CD4-positive, alpha-beta T cell treated with Interleukin-2 at 100 ng/mL for 4 hours (primary cell): ENCODE measurements around the gene MRTFA.

ENCODE experiments used
- DNase-seq: peaks from one replicate; pipeline ENCODE4 v3.0.0-alpha.2; 2020; ENCODE audit warnings: low spot score

The MRTFA gene

DNA sequence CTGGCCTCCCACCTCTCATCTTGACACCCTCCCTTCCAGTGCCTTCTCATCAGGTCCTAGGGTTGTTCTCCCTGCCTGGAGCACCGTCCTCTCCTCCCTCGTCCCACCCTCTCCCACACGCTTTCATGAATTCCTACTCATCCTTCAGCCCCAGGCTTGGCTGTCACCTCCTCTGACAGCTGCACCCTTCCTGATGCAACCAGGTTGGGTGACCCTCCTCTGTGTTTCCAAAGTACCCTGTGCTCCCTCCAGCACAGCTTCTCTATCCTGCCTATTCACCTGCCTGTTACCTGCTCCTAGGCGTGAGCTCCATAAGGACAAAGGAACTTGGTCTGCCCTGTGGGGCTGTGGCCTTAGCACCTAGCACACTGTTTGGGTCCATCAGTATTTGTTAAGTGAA lies 207.7 kb downstream of the MRTFA start:
- no peak for DNase-seq

DNA sequence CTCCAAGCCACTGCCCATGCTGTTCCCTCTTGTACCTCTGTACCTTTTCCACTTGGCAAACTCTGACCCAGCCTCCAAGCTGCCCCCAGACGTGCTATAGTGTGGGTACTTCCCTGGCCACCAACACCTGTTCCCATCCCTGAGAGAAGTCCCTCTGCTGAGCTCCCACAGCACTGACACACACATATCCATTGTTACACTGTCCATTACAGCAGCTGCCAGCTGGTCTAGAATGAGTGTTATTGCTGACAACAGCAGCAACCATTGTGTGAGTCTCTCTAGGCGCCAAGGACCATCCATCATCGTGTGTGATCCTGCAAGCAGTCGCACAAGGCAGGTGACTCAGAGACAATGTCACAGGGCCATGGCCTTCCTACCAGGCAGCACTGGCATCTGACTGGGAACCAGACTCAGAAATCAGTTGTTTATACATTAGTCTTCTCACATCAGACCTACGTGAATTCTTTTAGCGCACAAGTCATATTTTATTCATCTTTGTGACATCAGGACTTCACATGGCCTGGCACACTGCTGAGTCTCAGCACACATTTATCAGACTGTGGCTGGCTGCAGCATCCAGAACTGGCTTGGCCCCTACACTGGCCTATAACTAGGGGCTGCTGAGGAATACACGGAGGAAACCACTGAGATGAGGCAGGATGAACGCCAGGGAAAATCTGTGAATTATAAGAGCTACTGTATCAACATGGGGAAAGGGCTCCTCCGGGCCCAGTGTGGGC lies 209.8 kb downstream of the MRTFA start:
- no peak for DNase-seq

DNA sequence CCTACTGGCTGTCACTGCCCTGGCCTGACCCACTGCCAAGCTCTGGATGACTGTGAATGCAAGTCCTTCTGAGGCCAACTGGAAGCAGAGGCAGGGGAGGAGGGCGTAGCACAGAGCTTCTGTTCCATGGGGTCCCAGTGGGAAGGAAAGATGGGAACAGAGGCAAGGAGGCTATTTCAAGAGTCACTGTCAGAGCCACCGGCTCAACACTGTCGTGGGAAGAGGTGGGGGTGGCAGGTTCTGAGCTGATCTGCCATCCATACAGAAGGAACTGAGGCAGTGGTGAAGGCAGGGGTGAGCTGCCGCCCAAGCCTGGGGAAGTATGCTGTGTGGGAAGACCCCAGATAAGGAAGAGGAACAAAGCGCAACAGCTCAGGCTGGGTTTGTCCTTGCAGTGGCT lies 211.4 kb downstream of the MRTFA start:
- DNase-seq = no peak

DNA sequence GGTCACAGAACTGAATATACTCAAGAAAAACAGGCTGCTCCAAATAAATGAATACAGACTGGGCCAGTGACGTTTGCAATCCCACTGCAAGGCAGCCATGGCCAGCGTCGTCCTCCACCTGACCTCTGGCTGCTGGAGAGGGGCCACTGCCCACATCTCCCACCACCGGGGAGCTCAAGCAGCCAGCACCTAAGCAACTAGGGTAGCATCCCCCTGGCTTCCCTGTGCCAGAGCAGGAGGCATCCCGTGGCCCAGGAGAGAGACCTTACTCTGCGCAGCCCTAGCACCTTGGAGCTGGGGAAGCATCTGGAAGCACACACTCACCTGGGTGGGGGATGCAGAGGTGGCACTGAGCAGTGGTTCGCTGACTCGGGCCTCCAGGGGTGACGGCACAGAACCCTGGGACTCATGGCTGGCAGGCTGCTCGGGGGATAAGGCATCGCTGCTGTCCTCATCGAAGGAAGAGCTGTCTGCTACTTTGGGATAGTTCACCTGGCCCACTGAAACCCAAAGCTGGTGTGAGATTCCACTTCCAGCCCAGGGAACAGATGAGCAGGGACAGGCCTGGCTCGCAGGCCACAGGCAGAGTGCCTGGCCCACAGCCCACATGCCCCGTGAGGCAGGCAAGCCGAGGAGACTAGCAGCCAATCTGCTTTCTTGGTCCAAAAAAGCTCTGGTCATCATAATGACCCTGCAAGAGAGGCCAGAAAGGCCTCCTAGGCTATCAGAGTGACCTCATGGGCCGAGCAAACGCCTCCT lies 212.5 kb downstream of the MRTFA start:
- DNase-seq = no peak

- no peak for DNase-seq
These were observed 213.2 kb downstream of the MRTFA start for GRCh38 chr22:40423310-40423688.

GRCh38 chr22:40422558-40423309 lies 213.8 kb downstream of the MRTFA start:
- no peak for DNase-seq

GRCh38 chr22:40421941-40422340 lies 214.6 kb downstream of the MRTFA start:
- DNase-seq = no peak

GRCh38 chr22:40421082-40421350 lies 215.5 kb downstream of the MRTFA start:
- DNase-seq = no peak

- no peak for DNase-seq
These were observed 216.0 kb downstream of the MRTFA start for GRCh38 chr22:40420341-40421081.

- no peak for DNase-seq
These were observed 216.8 kb downstream of the MRTFA start for GRCh38 chr22:40419718-40420117.

DNA sequence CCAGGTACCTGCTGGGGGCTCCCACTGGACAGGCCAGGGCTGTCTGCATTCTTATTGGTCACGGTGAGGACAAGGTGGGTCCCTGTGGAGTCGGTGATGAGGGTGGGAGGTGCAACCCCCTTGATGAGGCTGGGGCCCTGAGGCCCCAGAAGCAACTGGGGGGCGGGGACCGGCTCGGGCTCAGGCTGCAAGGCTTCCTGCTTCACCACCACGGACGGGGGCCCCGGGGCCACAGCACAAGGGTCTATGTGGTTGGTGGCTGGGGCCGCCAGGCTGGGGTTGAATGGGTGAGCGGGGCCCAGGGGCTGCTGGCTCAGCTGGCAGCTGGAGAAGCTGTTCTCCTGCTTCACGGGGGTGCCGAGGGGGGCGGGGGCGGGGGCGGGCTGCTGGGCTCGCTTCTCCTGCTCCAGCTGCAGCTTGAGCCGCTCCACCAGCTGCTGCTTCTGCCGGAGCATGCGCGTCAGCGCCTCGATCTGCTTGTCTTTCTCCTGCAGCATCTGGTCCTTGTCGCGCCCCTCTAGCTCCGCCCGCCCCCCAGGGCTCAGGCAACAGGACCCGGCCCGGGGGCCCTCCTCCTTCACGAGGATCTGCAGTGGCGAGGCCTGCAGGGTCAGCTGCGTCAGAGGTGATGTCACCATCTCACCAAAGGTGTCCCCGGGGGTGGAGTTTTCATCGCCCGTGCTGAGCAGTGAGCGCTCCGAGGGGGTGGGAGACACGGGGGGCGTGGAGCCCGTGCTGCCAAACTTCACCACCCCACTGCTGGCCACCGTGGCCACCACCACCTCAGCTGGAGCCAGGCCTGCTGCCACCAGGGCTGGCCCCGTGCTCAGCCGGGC lies 217.9 kb downstream of the MRTFA start:
- no peak for DNase-seq

DNA sequence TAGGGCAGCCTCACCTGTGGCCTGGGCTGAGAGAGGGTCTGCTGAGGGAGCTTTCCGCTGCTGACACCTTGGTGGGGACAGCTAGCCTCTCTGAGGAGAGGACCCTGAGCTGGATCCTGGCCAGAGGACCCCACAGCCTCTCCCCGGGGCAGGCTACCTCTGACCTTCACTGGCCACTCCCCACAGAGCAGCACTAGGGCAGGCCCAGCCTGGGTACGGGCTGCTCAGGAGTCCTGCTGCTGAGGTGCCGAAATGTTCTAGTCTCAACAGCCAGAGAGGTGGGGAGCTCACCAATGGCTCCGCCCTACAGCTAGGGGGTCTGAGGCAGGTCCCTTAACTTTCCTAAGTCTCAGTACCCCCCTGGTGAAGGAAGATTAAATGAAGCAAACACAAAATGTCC lies 218.6 kb downstream of the MRTFA start:
- no peak for DNase-seq

DNA sequence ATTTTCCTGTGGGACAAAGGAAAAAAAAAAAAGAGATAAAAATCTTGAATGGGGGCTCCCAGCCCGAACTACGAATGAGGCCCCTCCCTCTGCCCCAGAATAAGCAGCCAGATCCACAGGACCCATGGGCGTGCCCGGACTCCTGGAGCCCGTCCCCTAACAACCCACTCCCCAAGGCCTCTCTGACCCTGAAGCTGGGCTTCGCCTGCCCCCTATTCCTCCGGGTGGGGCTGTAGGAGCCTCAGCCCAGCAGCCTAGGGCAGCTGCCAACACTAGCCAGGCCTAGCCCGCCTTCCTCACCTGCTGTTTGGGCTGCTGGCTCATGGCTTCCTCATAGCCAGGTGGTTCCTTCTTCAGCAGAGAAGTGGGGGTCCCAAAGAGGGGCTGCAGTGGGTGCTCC lies 219.5 kb downstream of the MRTFA start:
- DNase-seq = no peak

DNA sequence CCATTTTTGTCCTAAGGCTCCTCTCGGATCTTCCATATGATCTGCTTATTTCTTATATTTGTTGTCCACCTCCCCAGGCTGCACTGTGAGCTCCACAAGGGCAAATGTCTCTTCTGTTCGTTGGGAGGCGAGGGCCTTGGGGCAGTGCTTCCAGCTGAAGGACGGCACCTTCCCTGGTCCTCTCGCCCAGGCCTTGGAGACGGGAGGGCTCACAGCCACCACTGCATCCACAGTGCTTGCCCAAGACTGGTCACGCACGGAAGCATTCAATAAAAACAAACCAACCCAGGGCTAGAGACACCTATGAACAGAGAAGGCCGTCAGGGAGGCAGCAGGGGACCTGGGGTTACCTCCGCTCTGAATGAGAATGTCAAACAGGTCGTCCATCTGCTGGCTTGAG lies 219.9 kb downstream of the MRTFA start:
- DNase-seq = no peak

DNA sequence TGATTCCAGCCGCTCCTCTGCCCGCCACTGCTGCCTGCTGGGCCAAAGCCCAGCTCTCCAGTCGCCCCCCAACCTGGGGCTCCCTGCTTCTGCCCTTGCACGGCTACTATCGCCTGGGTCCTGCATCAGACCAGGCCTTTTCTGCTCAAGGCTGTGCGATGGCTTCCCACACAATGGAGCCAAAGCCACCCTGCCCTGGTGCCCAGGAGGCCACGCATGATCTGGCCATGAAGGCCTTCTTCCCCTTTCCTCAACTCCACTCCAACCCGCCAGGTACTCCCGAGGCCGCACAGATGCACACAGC lies 220.3 kb downstream of the MRTFA start:
- DNase-seq = no peak

- no peak for DNase-seq
These were observed 220.8 kb downstream of the MRTFA start for GRCh38 chr22:40415531-40416266.

DNA sequence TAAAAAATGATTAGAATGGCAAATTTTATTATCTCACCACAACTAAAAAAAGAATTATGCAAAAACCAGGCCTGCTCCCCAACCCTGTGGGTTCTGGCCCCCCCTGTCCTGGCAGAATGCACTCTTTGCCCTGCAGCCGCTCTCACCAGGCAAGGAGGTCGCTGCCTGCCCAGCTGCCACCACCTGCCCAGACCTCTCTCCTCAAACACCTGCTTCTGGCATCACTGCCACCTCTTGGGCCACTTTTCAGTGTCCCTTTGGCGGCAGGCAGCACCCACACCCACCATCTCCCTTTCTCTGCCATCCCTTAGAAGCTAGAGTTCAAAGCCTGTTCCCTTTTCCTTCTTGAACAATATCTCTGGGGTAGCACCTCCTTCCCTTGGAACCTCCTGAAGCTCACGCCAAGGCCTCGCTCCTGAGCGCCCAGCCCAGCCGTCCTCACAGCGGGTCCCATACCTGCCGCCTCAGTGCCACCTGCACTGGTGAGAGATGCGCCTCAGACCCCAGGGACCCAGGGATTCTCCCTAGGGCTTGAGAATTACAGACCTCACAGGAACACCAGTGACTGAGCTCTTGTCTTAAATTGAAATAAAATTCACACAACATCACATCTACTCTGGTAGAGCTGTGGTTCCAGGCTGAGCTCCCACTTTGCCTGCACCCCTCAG lies 221.5 kb downstream of the MRTFA start:
- no peak for DNase-seq

GRCh38 chr22:40414311-40414710 lies 222.2 kb downstream of the MRTFA start:
- DNase-seq = no peak

DNA sequence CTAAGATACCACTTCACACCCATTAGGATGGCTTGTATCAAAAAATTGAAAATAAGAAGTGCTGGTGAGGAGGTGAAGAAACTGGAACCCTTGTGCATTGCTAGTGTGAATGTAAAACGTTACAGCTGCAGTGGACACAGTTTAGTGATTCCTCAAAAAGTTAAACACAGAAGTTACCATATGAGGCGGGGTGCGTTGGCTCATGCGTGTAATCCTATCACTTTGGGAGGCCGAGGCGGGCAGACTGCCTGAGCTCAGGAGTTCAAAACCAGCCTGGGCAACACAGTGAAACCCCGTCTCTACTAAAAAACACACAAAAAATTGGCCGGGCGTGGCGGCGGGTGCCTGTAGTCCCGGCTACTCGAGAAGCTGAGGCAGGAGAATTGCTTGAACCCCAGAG lies 222.6 kb downstream of the MRTFA start:
- DNase-seq = no peak

GRCh38 chr22:40412441-40412840 lies 224.1 kb downstream of the MRTFA start:
- no peak for DNase-seq

- no peak for DNase-seq
These were observed 225.0 kb downstream of the MRTFA start for GRCh38 chr22:40411506-40411861.
